Peyer's patch (tissue), 4 donors: ENCODE data around the gene KCNMA1.

ENCODE experiments used
- POLR2A ChIP-seq, 2 donors: fragments of 450-650 bp; IDR thresholded peaks; one replicate each; pipeline ENCODE4 v1.5.1; 2017; ENCODE audit warnings: antibody characterized with exemption in 2 of 2, mild to moderate bottlenecking in 2 of 2, moderate library complexity in 2 of 2
- TF ChIP-seq, protein P1 (sequence below), 6 experiments: fragments of 450-650 bp in 4 of 6; fragments of 200-600 bp in 2 of 6; sonication (generic) in 1 of 6; IDR thresholded peaks; one replicate each; pipeline ENCODE4 v1.5.1; 2017 to 2019; ENCODE audit warnings: antibody characterized with exemption in 6 of 6, mild to moderate bottlenecking in 3 of 6, moderate library complexity in 1 of 6

DNA sequence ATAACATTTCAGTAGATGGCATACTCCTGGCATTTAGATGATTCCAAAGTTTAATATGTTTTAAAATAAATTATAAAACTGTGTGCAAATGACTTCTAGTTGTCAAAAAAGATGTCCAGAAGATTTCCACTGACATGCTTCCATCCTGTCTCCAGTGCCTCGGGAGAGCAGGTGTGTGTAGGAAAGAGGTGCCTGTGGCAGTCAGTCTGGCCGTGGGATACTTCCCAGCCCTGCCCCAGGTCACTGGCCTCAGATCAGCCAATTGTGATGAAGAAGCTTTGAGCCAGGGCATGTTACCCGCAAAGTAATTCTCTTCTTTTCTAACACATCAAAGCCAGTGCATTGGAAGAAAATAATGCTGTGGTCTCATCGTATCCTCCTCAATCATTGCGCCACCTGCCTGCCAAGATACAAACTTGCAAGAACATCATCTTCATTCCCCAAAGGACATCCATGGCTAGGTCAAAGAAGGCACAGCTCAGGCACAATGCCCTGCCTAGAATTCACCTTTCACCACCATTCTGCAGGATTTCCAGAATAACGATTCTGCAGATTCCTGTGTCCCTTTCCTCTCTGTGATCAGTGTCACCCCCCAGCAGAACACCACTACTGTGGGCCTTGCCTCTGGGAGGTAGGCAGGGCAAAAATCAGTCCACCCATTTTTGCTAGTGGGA lies 6.3 kb upstream of the KCNMA1 start:
- TF ChIP-seq, protein P1, sequence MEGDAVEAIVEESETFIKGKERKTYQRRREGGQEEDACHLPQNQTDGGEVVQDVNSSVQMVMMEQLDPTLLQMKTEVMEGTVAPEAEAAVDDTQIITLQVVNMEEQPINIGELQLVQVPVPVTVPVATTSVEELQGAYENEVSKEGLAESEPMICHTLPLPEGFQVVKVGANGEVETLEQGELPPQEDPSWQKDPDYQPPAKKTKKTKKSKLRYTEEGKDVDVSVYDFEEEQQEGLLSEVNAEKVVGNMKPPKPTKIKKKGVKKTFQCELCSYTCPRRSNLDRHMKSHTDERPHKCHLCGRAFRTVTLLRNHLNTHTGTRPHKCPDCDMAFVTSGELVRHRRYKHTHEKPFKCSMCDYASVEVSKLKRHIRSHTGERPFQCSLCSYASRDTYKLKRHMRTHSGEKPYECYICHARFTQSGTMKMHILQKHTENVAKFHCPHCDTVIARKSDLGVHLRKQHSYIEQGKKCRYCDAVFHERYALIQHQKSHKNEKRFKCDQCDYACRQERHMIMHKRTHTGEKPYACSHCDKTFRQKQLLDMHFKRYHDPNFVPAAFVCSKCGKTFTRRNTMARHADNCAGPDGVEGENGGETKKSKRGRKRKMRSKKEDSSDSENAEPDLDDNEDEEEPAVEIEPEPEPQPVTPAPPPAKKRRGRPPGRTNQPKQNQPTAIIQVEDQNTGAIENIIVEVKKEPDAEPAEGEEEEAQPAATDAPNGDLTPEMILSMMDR (IDR thresholded peaks at IDR 0.05), result peak in 4 of 6 experiments; percentile 32 to 71 (median 66)
- TF ChIP-seq POLR2A (IDR thresholded peaks at IDR 0.05), result no peak
